ENCODE data around the gene NYAP2.

Gene NYAP2

GRCh38 chr2:225569995-225570394 is 170.5 kb downstream of the NYAP2 start:
- DNase-seq = no peak

DNA sequence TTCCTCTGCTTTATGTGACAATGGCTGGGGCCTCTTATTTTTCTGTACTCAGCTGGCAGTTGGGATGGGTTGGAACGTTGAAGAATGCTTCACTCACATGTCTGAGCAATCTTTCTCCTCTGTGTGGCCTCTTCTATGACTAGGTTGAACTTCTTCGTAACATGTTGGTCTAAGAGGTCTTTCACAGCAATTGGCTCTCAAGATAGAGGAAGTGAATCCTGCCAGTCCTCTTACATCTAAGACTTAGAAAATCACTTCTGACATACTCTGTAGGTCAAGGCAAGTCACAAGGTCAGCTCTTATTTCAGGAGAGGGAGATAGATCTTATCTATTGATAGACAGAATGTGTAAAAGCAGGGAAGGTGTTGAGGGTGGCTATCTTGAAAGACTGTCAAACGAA is 174.1 kb downstream of the NYAP2 start:
- DNase-seq = no peak

- DNase-seq = no peak
Measured at GRCh38 chr2:225574582-225575138, 175.2 kb downstream of the NYAP2 start.

- DNase-seq = no peak
Measured at GRCh38 chr2:225581135-225581534, 181.6 kb downstream of the NYAP2 start.

DNA sequence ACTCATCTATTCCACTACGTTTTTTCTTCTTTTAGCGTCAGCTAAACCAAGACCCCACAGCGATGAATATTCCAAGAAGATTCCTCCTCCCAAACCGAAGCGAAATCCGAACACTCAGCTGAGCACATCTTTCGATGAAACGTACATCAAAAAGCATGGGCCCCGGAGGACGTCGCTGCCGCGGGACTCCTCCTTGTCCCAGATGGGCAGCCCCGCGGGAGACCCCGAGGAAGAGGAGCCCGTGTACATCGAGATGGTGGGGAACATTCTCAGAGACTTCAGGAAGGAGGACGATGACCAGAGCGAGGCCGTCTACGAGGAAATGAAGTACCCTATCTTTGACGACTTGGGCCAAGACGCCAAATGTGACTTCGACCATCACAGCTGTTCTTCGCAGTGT is 182.4 kb downstream of the NYAP2 start:
- no peak for DNase-seq

DNA sequence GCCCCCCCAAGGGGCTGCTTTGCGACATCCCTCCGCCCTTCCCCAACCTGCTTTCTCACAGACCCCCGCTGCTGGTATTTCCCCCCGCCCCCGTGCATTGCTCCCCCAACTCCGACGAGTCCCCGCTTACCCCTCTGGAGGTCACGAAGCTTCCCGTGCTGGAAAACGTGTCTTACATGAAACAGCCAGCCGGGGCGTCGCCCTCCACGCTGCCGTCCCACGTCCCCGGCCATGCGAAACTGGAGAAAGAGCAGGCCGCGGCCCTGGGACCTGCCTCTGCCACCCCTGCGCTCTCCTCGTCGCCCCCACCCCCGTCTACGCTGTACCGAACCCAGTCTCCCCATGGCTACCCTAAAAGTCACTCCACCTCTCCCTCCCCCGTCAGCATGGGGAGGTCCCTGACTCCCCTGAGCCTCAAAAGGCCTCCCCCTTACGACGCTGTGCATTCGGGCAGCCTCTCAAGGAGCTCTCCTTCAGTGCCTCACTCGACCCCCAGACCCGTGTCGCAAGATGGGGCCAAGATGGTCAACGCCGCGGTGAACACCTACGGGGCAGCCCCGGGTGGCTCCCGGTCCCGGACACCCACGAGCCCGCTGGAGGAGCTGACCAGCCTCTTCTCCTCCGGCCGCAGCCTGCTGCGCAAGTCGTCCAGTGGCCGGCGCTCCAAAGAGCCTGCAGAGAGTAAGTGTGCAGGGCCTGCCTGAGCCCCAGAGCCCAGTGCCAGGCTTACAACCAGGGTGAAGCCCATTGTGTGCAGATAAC is 183.0 kb downstream of the NYAP2 start:
- no peak for DNase-seq

GRCh38 chr2:225584796-225585195 is 185.3 kb downstream of the NYAP2 start:
- no peak for DNase-seq

GRCh38 chr2:225590932-225591331 is 191.4 kb downstream of the NYAP2 start:
- DNase-seq = no peak

GRCh38 chr2:225597911-225598310 is 198.4 kb downstream of the NYAP2 start:
- DNase-seq = no peak

DNA sequence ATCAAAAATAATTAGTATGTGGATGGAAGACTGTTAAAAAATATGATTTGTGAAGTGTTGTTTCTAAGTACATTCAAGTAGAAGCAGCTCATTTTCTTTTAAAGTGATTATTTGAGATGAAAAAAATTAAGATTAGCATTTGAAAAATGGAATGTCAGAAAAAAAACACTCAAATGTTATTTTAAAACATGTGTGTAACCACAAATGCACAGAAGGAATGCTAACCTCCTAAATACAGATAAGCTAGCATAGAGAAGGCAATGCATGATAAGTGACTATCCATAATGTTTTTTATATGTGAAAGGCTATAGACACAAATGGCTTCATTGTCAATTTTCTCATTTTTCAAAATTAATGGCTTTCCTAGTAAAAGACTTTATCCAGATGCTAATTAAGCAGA is 198.9 kb downstream of the NYAP2 start:
- no peak for DNase-seq

DNA sequence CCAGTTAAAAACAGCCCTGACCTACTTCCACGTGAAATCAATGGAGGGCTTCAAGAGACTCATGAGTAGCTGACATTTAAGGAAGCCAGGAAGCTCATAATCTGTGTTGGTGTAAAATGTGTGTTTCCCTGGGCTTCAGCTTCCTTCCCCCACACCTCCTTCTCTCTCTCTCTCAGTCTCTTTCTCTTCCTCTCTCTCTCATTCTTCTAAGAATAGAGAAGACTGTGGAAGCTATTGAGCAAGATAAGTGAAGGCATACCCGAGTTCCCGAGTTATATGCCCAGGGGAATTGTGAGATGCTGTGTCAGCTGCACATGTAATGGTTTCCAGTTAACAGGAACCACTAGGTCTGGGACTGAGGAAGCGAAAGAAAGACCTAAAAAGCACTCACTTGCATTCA is 199.4 kb downstream of the NYAP2 start:
- DNase-seq = no peak

DNA sequence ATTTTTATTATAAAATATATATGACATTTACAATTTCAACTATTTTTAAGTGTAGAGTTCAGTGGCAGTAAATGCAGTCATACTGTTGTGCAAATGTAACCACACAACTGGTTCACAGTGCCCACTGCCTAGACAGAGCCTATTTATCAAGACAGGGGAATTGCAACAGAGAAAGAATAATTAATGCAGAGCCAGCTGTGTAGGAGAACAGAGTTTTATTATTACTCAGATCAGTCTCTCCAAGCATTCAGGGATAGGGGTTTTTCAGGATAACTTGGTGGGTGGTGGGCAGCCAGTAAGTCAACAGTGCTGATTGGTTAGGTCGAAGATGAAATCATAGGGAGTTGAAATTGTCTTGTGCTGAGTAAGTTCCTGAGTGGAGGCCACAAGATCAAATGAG is 200.3 kb downstream of the NYAP2 start:
- DNase-seq = no peak

DNA sequence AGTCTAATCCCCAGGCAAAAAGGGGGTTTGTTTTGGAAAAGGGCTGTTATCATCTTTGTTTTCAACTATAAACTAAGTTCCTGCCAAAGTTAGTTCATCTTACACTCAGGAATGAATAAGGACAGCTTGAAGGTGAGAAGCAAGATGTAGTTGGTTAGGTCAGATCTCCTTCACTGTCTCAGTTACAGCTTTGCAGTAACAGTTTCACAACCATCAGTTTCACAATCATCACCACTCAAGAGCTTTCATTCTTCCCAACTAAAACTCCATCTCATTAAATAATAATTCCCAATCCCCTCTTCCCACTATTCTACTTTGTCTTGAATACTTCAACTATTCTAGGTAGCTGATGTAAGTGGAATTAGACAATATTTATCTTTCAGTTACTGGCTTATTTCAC is 200.9 kb downstream of the NYAP2 start:
- no peak for DNase-seq

- DNase-seq = no peak
Measured at GRCh38 chr2:225600865-225601264, 201.4 kb downstream of the NYAP2 start.

- no peak for DNase-seq
Measured at GRCh38 chr2:225602205-225602604, 202.7 kb downstream of the NYAP2 start.

GRCh38 chr2:225608136-225608535 is 208.6 kb downstream of the NYAP2 start:
- DNase-seq = no peak

DNA sequence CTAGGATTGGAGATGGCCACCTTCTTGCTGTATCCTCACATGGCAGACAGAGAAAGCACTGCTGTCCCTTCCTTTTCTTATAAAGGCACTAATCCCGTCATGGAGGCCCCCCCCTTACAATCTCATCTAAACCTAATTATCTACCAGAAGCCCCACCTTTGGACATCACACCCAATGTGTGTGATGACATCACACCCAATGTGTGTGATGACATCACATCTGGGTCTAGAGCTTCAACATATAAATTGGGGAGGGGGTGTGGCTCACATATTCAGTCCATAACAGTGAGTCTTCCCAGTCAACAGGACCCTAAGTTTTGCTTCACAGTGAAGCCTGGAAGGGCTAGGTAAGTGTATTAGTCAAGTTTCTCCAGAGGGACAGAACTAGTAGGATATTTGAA is 213.1 kb downstream of the NYAP2 start:
- no peak for DNase-seq

- DNase-seq = no peak
Measured at GRCh38 chr2:225614915-225615314, 215.4 kb downstream of the NYAP2 start.

- DNase-seq = no peak
Measured at GRCh38 chr2:225615514-225615913, 216.0 kb downstream of the NYAP2 start.

DNA sequence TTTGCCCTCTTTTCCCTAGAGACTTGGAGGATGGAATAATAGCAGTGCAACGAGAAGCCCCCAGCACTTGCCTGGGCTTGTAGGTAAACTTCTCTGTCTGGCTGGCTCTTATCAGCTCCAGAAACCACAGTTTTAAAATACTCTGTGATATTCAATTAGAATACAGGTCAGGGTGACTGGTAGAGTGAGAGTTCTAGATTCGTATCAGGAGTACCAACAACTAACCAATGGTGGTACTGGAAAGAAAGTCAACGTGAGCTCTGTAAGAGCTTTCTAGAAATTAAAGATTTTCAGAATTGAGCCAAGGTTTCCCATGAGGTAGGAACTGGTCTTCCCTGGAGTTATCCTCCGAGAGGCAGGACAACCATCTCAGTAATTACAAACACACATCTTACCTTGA is 216.9 kb downstream of the NYAP2 start:
- DNase-seq = no peak

- no peak for DNase-seq
Measured at GRCh38 chr2:225616848-225617247, 217.3 kb downstream of the NYAP2 start.

DNA sequence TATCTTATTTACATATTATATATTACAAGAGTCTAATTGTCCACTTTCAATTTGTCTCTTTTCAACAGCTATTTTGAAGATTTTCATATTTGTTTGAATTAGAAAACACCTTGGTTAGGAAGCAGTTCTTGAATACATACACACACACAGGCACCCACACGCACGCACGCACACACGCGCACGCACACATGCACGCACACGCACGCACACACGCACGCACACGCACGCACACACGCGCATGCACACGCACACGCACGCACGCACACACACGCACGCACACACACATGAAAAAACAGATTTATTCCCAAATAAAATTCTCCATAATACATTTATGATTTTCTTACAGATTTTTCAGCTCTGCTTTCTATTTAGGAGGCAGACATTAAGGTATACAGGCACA is 220.7 kb downstream of the NYAP2 start:
- DNase-seq = no peak

DNA sequence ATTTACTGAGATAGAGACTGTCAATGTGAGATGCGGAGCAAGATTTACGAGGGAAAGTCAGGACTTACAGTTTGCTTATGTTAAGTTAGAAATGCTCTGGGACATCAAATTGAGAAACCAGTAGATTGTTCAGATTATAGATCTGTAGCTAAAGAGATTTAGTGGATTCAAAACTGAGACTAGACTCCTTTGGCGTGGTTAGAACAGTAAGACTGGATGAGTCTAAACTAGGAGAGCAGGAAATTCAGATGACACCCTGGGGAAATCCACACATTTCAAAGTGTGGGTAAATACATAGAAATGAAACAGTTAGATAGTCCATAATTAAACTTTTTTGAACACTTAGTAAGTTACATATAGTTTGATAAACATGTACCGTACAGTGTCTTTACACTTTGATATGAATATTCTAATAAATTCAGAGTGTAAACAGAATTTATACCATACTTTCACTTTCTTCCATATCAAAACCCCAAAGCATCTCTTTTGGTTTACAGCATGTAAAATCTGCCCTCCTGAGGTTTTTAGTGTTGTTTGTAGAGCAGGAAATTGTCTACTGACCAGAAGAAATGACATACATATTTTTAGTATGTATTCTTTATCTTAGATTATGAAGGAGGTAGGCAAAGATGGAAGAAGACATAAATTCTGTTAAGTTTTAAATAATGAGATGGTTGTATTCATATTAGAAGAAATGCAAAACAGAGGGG is 231.5 kb downstream of the NYAP2 start:
- no peak for DNase-seq

DNA sequence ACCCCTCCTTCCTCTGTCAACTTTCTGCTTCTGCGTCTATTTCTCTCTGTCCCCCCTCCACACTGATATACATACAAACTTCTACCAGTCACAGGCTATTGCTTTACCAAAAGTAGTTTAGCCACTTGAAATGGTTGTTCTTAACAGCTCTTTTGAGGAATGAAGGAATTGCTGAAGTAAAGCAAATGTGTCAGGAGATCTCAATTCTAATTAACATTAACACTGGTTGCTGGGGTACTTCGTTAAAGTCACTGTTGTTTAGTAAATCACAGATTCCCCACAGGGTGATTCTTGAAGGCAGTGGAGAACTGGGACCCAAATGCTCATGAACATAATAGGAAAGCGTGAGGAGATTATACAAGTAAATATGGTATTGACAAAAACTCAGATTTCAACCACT is 232.8 kb downstream of the NYAP2 start:
- no peak for DNase-seq
